GM12878 (cell line): ENCODE results near the gene TADA2A. TPM values are rescaled to one million over a fixed set of nuclear protein-coding genes. Genes with fewer than 3 reads are reported as not detected.

ENCODE experiments used
- ATAC-seq: fragments of 200-7000 bp; cut with Tn5 transposase; 3 replicates; pipeline ENCODE4 v1.9.1; 2020; ENCODE audit warnings: mild to moderate bottlenecking, moderate library complexity
- BruUV-seq: library from RNA; stranded (reverse); fragments of 400-500 nt; replicated peaks from 2 replicates; lab custom pipeline; 2021; lab: Mats Ljungman, UMichigan
- CTCF ChIA-PET: fragments of 300-600 bp; sonication (Branson Sonifier 250); formaldehyde crosslinking; extraction: SDS; loops from one replicate; lab custom pipeline; 2021; ENCODE audit warnings: inconsistent platforms; lab: Yijun Ruan, JAX
- POLR2A ChIA-PET: fragments of 350-600 bp; formaldehyde crosslinking; extraction: SDS; loops from one replicate; lab custom pipeline; 2021; ENCODE audit warnings: inconsistent platforms; lab: Charles Lee
- RAD21 ChIA-PET: fragments of 300-600 bp; sonication (Branson Sonifier 250); formaldehyde crosslinking; loops from one replicate; lab custom pipeline; 2023; ENCODE audit warnings: antibody characterized with exemption; ENCODE audit not compliant: unreplicated experiment; lab: Charles Lee
- SMC1A ChIA-PET: fragments of 300-600 bp; sonication (Branson Sonifier 250); formaldehyde crosslinking; loops from one replicate; lab custom pipeline; 2023; ENCODE audit not compliant: unreplicated experiment, uncharacterized antibody; lab: Charles Lee
- DNase-seq: peaks from one replicate; pipeline ENCODE4 v3.0.0-alpha.2; 2011; ENCODE audit warnings: low read depth, low spot score
- FAIRE-seq: peaks from 3 replicates; lab custom pipeline; 2011; peaks lifted over from hg19 to GRCh38; lab: Jason Lieb, UNC
- H2AFZ ChIP-seq: 2 replicates; pipeline ENCODE4 v1.6.0; 2011; ENCODE audit warnings: low read depth, low read length, control low read depth; ENCODE audit not compliant: control insufficient read depth
- H3K27ac ChIP-seq: 2 replicates; pipeline ENCODE4 v1.5.1; 2011; ENCODE audit warnings: control low read depth; ENCODE audit not compliant: control insufficient read depth, insufficient read depth
- H3K27me3 ChIP-seq, 2 experiments: replicated peaks in 1 of 2; 2 replicates each; pipeline versions ENCODE4 v1.6.0 to v1.6.1; 2011; ENCODE audit warnings: low read length in 1 of 2; ENCODE audit not compliant: control insufficient read depth in 2 of 2, insufficient read depth in 2 of 2
- H3K36me3 ChIP-seq, 2 experiments: 2 replicates each; pipeline ENCODE4 v1.5.1; 2011; ENCODE audit warnings: low read length in 1 of 2; ENCODE audit not compliant: control insufficient read depth in 2 of 2, insufficient read depth in 2 of 2
- H3K4me1 ChIP-seq: 2 replicates; pipeline ENCODE4 v1.6.1; 2011; ENCODE audit warnings: mild to moderate bottlenecking, low read length, moderate library complexity, mixed read lengths; ENCODE audit not compliant: control insufficient read depth, insufficient read depth
- H3K4me2 ChIP-seq: 2 replicates; pipeline ENCODE4 v1.6.0; 2011; ENCODE audit warnings: control low read depth; ENCODE audit not compliant: control insufficient read depth, insufficient read depth
- H3K4me3 ChIP-seq: fragments of 200-600 bp; sonication (generic); 2 replicates; pipeline ENCODE4 v1.5.1; 2016
- H3K79me2 ChIP-seq: 2 replicates; pipeline ENCODE4 v1.6.0; 2011; ENCODE audit warnings: low read length; ENCODE audit not compliant: control insufficient read depth, insufficient read depth
- H3K9ac ChIP-seq: 2 replicates; pipeline ENCODE4 v1.8.0; 2011; ENCODE audit warnings: low read length, control low read depth, mixed read lengths; ENCODE audit not compliant: control insufficient read depth, insufficient read depth
- H3K9me3 ChIP-seq: replicated peaks from 3 replicates; pipeline ENCODE4 v1.5.1; 2011; ENCODE audit warnings: mild to moderate bottlenecking, low read length; ENCODE audit not compliant: control insufficient read depth, insufficient read depth
- H4K20me1 ChIP-seq: 2 replicates; pipeline ENCODE4 v1.6.0; 2011; ENCODE audit not compliant: control insufficient read depth, insufficient read depth
- BCL11A ChIP-seq: IDR thresholded peaks from 2 replicates; pipeline ENCODE4 v1.6.1; 2011; ENCODE audit warnings: low read depth, low read length
- BCL3 ChIP-seq: IDR thresholded peaks from 2 replicates; pipeline ENCODE4 v1.6.1; 2011; ENCODE audit warnings: borderline replicate concordance, low read depth, mild to moderate bottlenecking, moderate library complexity, low read length; ENCODE audit not compliant: insufficient read depth, poor library complexity, severe bottlenecking
- E4F1 ChIP-seq: fragments of 450-650 bp; IDR thresholded peaks from 2 replicates; pipeline ENCODE4 v1.6.1; 2018; ENCODE audit warnings: borderline replicate concordance, mild to moderate bottlenecking; ENCODE audit not compliant: partially characterized antibody
- ELK1 ChIP-seq: IDR thresholded peaks from 2 replicates; pipeline ENCODE4 v1.6.1; 2012; ENCODE audit warnings: low read depth, low read length, improper control_type of control experiment
- GATAD2B ChIP-seq: fragments of 450-650 bp; conservative IDR thresholded peaks from 2 replicates; pipeline ENCODE4 v1.6.1; 2017; ENCODE audit warnings: low read depth, mild to moderate bottlenecking, moderate library complexity
- JUNB ChIP-seq: IDR thresholded peaks from 2 replicates; pipeline ENCODE4 v1.6.1; 2016; ENCODE audit warnings: antibody characterized with exemption, mild to moderate bottlenecking
- MLLT1 ChIP-seq: fragments of 450-650 bp; IDR thresholded peaks from 2 replicates; pipeline ENCODE4 v1.6.1; 2016; ENCODE audit warnings: mild to moderate bottlenecking
- NBN ChIP-seq: fragments of 450-650 bp; IDR thresholded peaks from 2 replicates; pipeline ENCODE4 v1.6.1; 2016
- NFYA ChIP-seq: IDR thresholded peaks from 2 replicates; pipeline ENCODE4 v1.6.1; 2011; ENCODE audit warnings: low read depth, mild to moderate bottlenecking, low read length, improper control_type of control experiment, borderline replicate concordance
- PRDM15 ChIP-seq: fragments of 450-650 bp; formaldehyde crosslinking; IDR thresholded peaks from 2 replicates; pipeline ENCODE4 v1.4.0; 2020; ENCODE audit warnings: mild to moderate bottlenecking, moderate library complexity
- RFX5 ChIP-seq: IDR thresholded peaks from 2 replicates; pipeline ENCODE4 v1.6.1; 2011; ENCODE audit warnings: low read depth, low read length, improper control_type of control experiment
- SUPT20H ChIP-seq: IDR thresholded peaks from 2 replicates; pipeline ENCODE4 v1.6.1; 2011; ENCODE audit warnings: low read depth, mild to moderate bottlenecking, low read length, moderate library complexity, borderline replicate concordance; ENCODE audit not compliant: control insufficient read depth
- ZSCAN29 ChIP-seq: fragments of 450-650 bp; IDR thresholded peaks from 2 replicates; pipeline ENCODE4 v1.6.1; 2017; ENCODE audit warnings: mild to moderate bottlenecking, moderate library complexity
- in situ Hi-C: fragments of 300-500 bp; cut with MboI; formaldehyde crosslinking; loops from 9 replicates; pipeline ENCODE4 v1.14.3; 2018; ENCODE audit warnings: mixed read lengths
- intact Hi-C: fragments of 100-400 bp; cut with micrococcal nuclease; formaldehyde crosslinking; loops from one replicate; pipeline ENCODE4 v1.14.2; 2022; ENCODE audit not compliant: unreplicated experiment
- polyA plus RNA-seq, 11 experiments: library from polyadenylated mRNA; depleted of rRNA in 4 of 11; unstranded in 6 of 11; stranded (reverse) in 5 of 11; fragments of >200 nt; fragmentation: Nextera tagmentation in 4 of 11; fragmentation: Illumina TruSeq in 1 of 11; extraction: Ambion mirVana in 4 of 11; extraction: Trizol in 1 of 11; gene quantifications; 1 replicate in 1 of 11; 2 replicates in 10 of 11; pipeline versions ENCODE4 v1.2.1 to v1.2.3, GENCODE V29; 2011 to 2016; ENCODE audit warnings: inconsistent platforms in 2 of 11, missing spikeins in 2 of 11, low read depth in 1 of 11
- total RNA-seq, 4 experiments: library from RNA; depleted of rRNA in 3 of 4; stranded (reverse); fragments of >200 nt in 3 of 4; fragmentation: Illumina TruSeq in 1 of 4; extraction: Trizol in 1 of 4; gene quantifications; 2 replicates each; pipeline versions ENCODE4 v1.2.1 to v1.2.3, GENCODE V29; 2013 to 2021

The TADA2A gene
- total and polyA plus RNA-seq, 10 of the 15 experiments (the other 5 are each of a cell fraction or from before 2014, with no cell fraction given): 19.6 to 43.8 (median 34.1) TPM

- RAD21 ChIA-PET: interaction anchor here (1.8 to 3.7 kb wide), 3 partner anchors 9 to 12 kb away, joined by 6 to 13 read pairs (median 9); no protein-coding TSS in a partner anchor
- no peak for FAIRE-seq
- in situ Hi-C loops (no loop called here), intact Hi-C loops (no loop called here)
- Histone ChIP-seq H3K4me3 (no peak overlapping the region), H2AFZ (no peak overlapping the region), H3K9me3 (no peaks in the 10 kb centered on the region), H3K27ac (no peak overlapping the region), H3K4me1 (peaks cover under 1% of the 10 kb centered on the region), H3K36me3 (no peaks in the 10 kb centered on the region), H3K4me2 (no peak overlapping the region), H3K9ac (no peak overlapping the region), H4K20me1 (no peaks in the 10 kb centered on the region), H3K79me2 (no peaks in the 10 kb centered on the region), H3K27me3 (no peaks in the 10 kb centered on the region)
- no peak for ATAC-seq
- CTCF ChIA-PET: interaction anchor here (0.7 to 3.9 kb wide), 3 partner anchors 11 to 137 kb away, joined by 3 to 38 read pairs (median 21); partner anchors contain the start of gene C17orf78
- SMC1A ChIA-PET: interaction anchor here (0.6 to 4.9 kb wide), 6 partner anchors 9 to 109 kb away, joined by 3 to 27 read pairs (median 3); partner anchors contain the start of gene C17orf78
- DNase-seq: no peak
- no peak for TF ChIP-seq MLLT1
- no peak for TF ChIP-seq PRDM15 (CRISPR knock-in tag)
- TF ChIP-seq GATAD2B: no peak
- no peak for TF ChIP-seq ELK1
- TF ChIP-seq RFX5: no peak
- TF ChIP-seq BCL11A: no peak
- TF ChIP-seq BCL3: no peak
- no peak for TF ChIP-seq SUPT20H
- no peak for TF ChIP-seq NBN
- TF ChIP-seq ZSCAN29: no peak
- TF ChIP-seq E4F1: no peak
- no peak for TF ChIP-seq JUNB
- no peak for TF ChIP-seq NFYA
- POLR2A ChIA-PET: no interaction called here
- BruUV-seq: no TSS peak
These were observed 21.2 kb upstream of the TADA2A start for GRCh38 chr17:37385474-37385990.
